Stimulated activated CD4-positive, alpha-beta T cell treated with anti-CD3 and anti-CD28 coated beads, Interleukin-2, amount 100 ng/mL, for 4 hours (primary cell): ENCODE data around the gene SERPINB11.
"Not testable (repeated sequence)": the region's sequence is repeated elsewhere in the genome, so short reads cannot be mapped to it uniquely, and the experiment has no call there.

ENCODE experiments used
- DNase-seq: peaks from one replicate; pipeline ENCODE4 v3.0.0-alpha.2; 2020; ENCODE audit warnings: low read depth

Gene SERPINB11

GRCh38 chr18:63730773-63731172 lies 28.0 kb downstream of the SERPINB11 start:
- no peak for DNase-seq

GRCh38 chr18:63731215-63731614 lies 28.5 kb downstream of the SERPINB11 start:
- DNase-seq: no peak

GRCh38 chr18:63736876-63737275 lies 34.1 kb downstream of the SERPINB11 start:
- no peak for DNase-seq

- DNase-seq: no peak
Measured at GRCh38 chr18:63741769-63742168, 39.0 kb downstream of the SERPINB11 start.

- no peak for DNase-seq
Measured at GRCh38 chr18:63747006-63747405, 44.2 kb downstream of the SERPINB11 start.

GRCh38 chr18:63749489-63749888 lies 46.7 kb downstream of the SERPINB11 start:
- no peak for DNase-seq

GRCh38 chr18:63752636-63753035 lies 49.9 kb downstream of the SERPINB11 start:
- no peak for DNase-seq

GRCh38 chr18:63753676-63754075 lies 50.9 kb downstream of the SERPINB11 start:
- DNase-seq: no peak

- DNase-seq: no peak
Measured at GRCh38 chr18:63757541-63757940, 54.8 kb downstream of the SERPINB11 start.

GRCh38 chr18:63758615-63759240 lies 56.0 kb downstream of the SERPINB11 start:
- DNase-seq: no peak

GRCh38 chr18:63759786-63760185 lies 57.0 kb downstream of the SERPINB11 start:
- not testable (repeated sequence) for DNase-seq

GRCh38 chr18:63762518-63762917 lies 59.8 kb downstream of the SERPINB11 start:
- no peak for DNase-seq

GRCh38 chr18:63763831-63764600 lies 61.3 kb downstream of the SERPINB11 start:
- DNase-seq: no peak

- DNase-seq: no peak
Measured at GRCh38 chr18:63765837-63766236, 63.1 kb downstream of the SERPINB11 start.
